GM12864 (cell line): ENCODE results near the gene SARDH.
"Not testable (repeated sequence)": the region's sequence is repeated elsewhere in the genome, so short reads cannot be mapped to it uniquely, and the experiment has no call there.

Experiments
- DNase-seq: peaks from one replicate; pipeline ENCODE4 v3.0.0-alpha.2; 2011; ENCODE audit warnings: low read depth
- H3K4me3 ChIP-seq: 2 replicates; pipeline ENCODE4 v1.5.1; 2011; ENCODE audit warnings: mild to moderate bottlenecking, low read depth, low read length, control low read depth
- CTCF ChIP-seq: IDR thresholded peaks from 2 replicates; pipeline ENCODE4 v1.5.1; 2011; ENCODE audit warnings: low read depth, mild to moderate bottlenecking, moderate library complexity, low read length, control low read depth, inconsistent platforms; ENCODE audit errors: missing control alignments

The SARDH gene

GRCh38 chr9:133768859-133769510 lies 30.8 kb upstream of the SARDH start:
- no peak for DNase-seq
- H3K4me3 ChIP-seq: no peak overlapping the region
- TF ChIP-seq CTCF: no peak

- DNase-seq: no peak
- no peak for TF ChIP-seq CTCF
- H3K4me3 ChIP-seq: no peak overlapping the region
Measured at GRCh38 chr9:133768371-133768858, 30.3 kb upstream of the SARDH start.

- no peak for TF ChIP-seq CTCF
- no peak for DNase-seq
- H3K4me3 ChIP-seq: no peak overlapping the region
Measured at GRCh38 chr9:133767625-133768024, 29.5 kb upstream of the SARDH start.

GRCh38 chr9:133767008-133767407 lies 28.9 kb upstream of the SARDH start:
- H3K4me3 ChIP-seq: no peak overlapping the region
- no peak for TF ChIP-seq CTCF
- no peak for DNase-seq

GRCh38 chr9:133766234-133766633 lies 28.1 kb upstream of the SARDH start:
- DNase-seq: not testable (repeated sequence)

GRCh38 chr9:133763272-133764183 lies 25.4 kb upstream of the SARDH start:
- DNase-seq: no peak
- H3K4me3 ChIP-seq: no peak overlapping the region
- no peak for TF ChIP-seq CTCF

More at GRCh38 chr9:133766234-133766633, 28.1 kb upstream of the SARDH start:
- not testable (repeated sequence) for H3K4me3 ChIP-seq

GRCh38 chr9:133762488-133763271 lies 24.5 kb upstream of the SARDH start:
- DNase-seq: no peak
- H3K4me3 ChIP-seq: no peak overlapping the region
- TF ChIP-seq CTCF: no peak
